HL-60 (cell line): ENCODE measurements around the gene ADIPOR2.

ENCODE experiments used
- DNase-seq, 2 experiments: peaks; one replicate each; pipeline ENCODE4 v3.0.0-alpha.2; 2010 to 2020; ENCODE audit warnings: low read depth in 1 of 2, low spot score in 1 of 2
- H3K27ac ChIP-seq: fragments of 250-450 bp; sonication (Bioruptor Pico); replicated peaks from 2 replicates; pipeline ENCODE4 v1.5.1; 2020; ENCODE audit warnings: mild to moderate bottlenecking, moderate library complexity
- H3K27me3 ChIP-seq: fragments of 250-450 bp; sonication (Bioruptor Pico); 2 replicates; pipeline ENCODE4 v1.5.1; 2021; ENCODE audit warnings: mild to moderate bottlenecking, moderate library complexity; ENCODE audit not compliant: insufficient read depth, poor library complexity, severe bottlenecking
- H3K4me3 ChIP-seq: replicated peaks from 2 replicates; pipeline ENCODE4 v1.5.1; 2011; ENCODE audit warnings: mild to moderate bottlenecking, control low read depth, low read length; ENCODE audit not compliant: insufficient read depth
- GABPA ChIP-seq: IDR thresholded peaks from 2 replicates; pipeline ENCODE4 v1.6.1; 2012; ENCODE audit warnings: low read depth
- POLR2AphosphoS5 ChIP-seq: IDR thresholded peaks from 2 replicates; pipeline ENCODE4 v1.6.1; 2012; ENCODE audit warnings: low read depth
- SPI1 ChIP-seq: IDR thresholded peaks from 2 replicates; pipeline ENCODE4 v1.6.1; 2012; ENCODE audit warnings: low read depth, mild to moderate bottlenecking, borderline replicate concordance
- TF ChIP-seq, protein P1 (sequence below): IDR thresholded peaks from one replicate; pipeline ENCODE4 v1.5.1; 2011; ENCODE audit warnings: low read length, control low read depth, inconsistent platforms; ENCODE audit not compliant: insufficient read depth
- TF ChIP-seq, protein P2 (sequence below): IDR thresholded peaks from 2 replicates; pipeline ENCODE4 v1.6.1; 2012; ENCODE audit warnings: low read depth; ENCODE audit not compliant: insufficient replicate concordance

The ADIPOR2 gene

DNA sequence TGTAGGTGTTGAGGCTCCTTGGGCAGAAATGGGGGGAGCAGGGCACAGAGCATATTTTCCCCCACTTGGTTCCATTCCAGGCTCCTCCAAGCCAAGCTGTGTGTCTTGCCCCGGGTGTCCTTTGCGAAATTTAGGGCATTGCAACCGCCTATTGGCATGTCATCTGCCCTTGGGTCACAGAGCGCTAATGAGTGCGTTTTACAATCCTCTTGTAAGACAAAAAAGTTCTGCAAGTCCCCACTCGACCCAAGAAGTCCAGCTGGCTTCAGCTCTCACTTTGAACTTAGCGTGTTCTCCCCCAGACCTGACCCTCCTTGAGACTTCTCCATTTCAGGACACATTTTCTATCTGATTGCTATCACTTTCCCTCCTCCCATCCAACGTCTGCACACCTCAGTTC lies 123.4 kb downstream of the ADIPOR2 start:
- peak in 1 of 2 experiments; percentile 40 for DNase-seq
- no peak overlapping the region for H3K4me3 ChIP-seq
- no peaks in the 10 kb centered on the region for H3K27me3 ChIP-seq
- H3K27ac ChIP-seq, result no peak overlapping the region
- TF ChIP-seq, protein P1, sequence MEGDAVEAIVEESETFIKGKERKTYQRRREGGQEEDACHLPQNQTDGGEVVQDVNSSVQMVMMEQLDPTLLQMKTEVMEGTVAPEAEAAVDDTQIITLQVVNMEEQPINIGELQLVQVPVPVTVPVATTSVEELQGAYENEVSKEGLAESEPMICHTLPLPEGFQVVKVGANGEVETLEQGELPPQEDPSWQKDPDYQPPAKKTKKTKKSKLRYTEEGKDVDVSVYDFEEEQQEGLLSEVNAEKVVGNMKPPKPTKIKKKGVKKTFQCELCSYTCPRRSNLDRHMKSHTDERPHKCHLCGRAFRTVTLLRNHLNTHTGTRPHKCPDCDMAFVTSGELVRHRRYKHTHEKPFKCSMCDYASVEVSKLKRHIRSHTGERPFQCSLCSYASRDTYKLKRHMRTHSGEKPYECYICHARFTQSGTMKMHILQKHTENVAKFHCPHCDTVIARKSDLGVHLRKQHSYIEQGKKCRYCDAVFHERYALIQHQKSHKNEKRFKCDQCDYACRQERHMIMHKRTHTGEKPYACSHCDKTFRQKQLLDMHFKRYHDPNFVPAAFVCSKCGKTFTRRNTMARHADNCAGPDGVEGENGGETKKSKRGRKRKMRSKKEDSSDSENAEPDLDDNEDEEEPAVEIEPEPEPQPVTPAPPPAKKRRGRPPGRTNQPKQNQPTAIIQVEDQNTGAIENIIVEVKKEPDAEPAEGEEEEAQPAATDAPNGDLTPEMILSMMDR, result no peak
- TF ChIP-seq POLR2AphosphoS5 (no peak), GABPA (no peak), SPI1 (no peak)
- TF ChIP-seq, protein P2, sequence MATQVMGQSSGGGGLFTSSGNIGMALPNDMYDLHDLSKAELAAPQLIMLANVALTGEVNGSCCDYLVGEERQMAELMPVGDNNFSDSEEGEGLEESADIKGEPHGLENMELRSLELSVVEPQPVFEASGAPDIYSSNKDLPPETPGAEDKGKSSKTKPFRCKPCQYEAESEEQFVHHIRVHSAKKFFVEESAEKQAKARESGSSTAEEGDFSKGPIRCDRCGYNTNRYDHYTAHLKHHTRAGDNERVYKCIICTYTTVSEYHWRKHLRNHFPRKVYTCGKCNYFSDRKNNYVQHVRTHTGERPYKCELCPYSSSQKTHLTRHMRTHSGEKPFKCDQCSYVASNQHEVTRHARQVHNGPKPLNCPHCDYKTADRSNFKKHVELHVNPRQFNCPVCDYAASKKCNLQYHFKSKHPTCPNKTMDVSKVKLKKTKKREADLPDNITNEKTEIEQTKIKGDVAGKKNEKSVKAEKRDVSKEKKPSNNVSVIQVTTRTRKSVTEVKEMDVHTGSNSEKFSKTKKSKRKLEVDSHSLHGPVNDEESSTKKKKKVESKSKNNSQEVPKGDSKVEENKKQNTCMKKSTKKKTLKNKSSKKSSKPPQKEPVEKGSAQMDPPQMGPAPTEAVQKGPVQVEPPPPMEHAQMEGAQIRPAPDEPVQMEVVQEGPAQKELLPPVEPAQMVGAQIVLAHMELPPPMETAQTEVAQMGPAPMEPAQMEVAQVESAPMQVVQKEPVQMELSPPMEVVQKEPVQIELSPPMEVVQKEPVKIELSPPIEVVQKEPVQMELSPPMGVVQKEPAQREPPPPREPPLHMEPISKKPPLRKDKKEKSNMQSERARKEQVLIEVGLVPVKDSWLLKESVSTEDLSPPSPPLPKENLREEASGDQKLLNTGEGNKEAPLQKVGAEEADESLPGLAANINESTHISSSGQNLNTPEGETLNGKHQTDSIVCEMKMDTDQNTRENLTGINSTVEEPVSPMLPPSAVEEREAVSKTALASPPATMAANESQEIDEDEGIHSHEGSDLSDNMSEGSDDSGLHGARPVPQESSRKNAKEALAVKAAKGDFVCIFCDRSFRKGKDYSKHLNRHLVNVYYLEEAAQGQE, result no peak

DNA sequence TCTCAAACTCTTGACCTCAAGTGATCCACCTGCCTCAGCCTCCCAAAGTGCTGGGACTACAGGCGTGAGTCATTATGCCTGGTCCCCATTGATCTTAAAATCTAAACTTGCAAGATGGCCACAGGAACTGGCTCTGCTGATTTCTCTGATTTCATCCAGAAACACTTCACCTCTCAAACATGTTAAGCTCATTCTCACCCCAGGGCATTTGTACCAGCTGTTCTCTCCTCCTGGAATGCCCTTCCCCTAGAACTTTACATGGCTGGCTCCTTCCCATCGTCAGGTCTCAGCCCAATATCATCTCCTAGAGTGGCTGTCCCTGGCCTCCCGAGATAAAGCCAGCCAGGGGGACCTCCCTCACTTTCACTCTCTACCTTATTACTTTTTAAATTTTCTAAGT lies 124.2 kb downstream of the ADIPOR2 start:
- Histone ChIP-seq H3K4me3 (no peak overlapping the region), H3K27ac (no peak overlapping the region), H3K27me3 (peaks cover 7% of the 10 kb centered on the region)
- no peak for DNase-seq
- TF ChIP-seq POLR2AphosphoS5, result no peak
- TF ChIP-seq GABPA, result no peak
- TF ChIP-seq, protein P2, result no peak
- TF ChIP-seq, protein P1, result no peak
- TF ChIP-seq SPI1, result no peak

DNA sequence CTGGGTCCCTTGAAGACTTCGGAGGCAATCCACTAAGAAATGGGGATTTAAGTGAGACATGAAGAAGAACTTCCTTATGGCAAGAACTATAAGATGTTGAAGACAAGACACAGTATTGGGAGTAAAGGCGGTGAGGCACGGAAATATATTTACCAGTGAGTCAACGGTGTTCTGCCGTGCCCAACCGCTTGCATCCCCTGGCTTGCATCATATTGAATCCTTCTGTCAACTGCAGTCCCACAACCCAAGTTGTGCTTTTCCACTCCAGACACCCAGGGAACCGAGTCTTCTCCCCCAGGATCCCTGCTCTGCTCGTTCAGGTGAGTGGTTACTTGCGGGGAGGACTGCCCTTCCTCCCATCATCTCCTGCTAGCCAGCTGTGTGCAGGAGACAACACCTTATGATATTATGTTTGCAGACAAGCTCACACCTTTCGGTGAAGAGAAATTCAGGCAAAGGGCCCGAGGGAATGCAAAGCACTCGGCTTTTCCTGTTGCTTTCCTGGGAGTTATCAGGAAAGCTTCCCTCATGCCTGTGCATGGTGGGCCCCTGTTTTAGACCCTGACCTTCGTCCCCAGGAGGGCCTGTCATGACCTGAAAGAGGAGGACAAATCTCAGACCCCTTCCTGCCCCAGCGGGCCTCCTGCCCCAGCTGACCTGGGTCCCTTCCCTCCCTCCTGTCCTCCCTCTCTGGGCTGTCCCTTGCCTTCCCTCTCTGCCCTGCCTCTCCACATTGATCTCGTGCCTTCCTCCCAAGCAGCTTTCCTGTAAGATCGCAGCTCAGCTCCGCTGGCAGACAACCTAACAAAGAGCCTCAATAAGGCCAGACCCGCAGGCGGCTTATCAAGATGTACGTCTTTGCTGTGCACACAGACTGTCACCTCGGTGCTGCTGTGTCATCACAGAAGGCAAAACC lies 125.2 kb downstream of the ADIPOR2 start:
- no peak overlapping the region for H3K4me3 ChIP-seq
- TF ChIP-seq POLR2AphosphoS5 (no peak), SPI1 (no peak), GABPA (no peak)
- TF ChIP-seq, protein P1, result no peak
- TF ChIP-seq, protein P2, result no peak
- peak in 1 of 2 experiments; percentile 79 for DNase-seq
- H3K27ac ChIP-seq, result no peak overlapping the region
- H3K27me3 ChIP-seq, result peaks cover 12% of the 10 kb centered on the region
